ENCODE data around the gene FAM32A.

GRCh38 chr19:16160445-16160942, 24.7 kb upstream of the FAM32A start:
- TF ChIP-seq POLR2A (IDR thresholded peaks at IDR 0.05) (no peak), CTCF (IDR thresholded peaks at IDR 0.05 in 8 of 11, conservative IDR thresholded peaks at IDR 0.05 in 3 of 11) (no peak), POLR2AphosphoS5 (IDR thresholded peaks at IDR 0.05) (no peak)

Data from spleen (tissue), 7 donors.